ENCODE data around the gene TWIST2.

Gene TWIST2

DNA sequence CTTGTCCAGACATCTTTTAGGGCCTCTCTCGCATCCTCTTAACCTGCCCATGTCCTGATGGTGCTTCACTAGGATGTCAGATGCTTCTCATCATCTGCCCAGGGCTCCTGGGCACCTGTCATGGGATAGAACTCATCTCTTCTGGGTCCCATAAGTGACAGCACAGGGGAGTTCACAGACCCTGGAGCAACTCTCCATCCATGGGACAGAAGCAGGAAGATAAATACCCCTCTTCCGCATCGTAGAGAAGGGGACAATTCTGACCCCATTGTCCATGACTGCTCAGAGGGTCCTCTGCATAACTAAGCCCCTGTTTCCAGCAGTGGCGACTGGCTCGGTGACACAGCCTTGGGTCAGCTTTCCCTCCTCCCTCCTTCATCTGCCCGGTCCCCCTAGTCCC, 82.3 kb downstream of the TWIST2 start:
- in situ Hi-C loops (cut with HindIII; ENCODE audit: low sequenced_read_pairs): no loop called here

DNA sequence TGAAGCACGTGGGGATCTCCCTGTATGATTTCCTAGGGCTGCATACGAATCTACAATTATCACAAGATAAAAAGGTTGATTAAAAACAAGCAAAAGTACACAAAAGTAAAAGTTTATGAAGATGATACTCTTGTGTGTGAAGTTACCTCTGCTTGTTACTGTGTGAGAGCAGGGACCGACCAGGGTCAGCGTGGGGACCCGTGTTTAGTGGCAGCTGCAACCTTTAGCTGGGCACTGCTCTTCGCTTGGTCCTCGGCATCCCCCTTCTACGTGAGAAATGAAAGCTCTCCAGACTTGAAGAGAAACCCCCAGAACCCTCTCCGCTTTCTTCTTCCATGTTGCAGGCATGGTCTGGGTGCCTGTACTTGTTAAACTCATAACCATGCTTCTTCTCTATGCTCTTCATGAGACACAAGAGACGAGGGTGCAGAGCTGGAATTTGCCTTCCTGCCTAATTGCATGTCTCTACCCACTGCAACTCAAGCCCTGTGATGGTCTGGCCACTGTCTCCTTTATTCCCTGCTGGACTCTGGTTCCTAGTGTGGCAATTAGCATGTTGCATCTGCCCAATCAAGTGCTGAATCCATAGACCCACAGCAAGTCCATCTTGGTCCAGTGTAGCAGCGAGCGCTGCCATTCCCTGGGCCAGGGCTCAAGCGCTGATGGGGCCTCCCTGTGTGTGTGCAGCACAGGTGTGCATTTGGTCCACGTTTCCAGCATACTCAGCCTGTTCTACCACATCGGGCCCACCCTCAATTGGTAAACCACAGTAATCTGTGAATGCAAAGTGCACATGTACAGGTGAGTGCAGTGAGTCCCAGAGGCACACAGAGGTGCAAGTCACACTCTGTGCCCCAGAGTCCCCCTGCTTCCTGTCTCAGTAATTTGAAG, 88.5 kb downstream of the TWIST2 start:
- in situ Hi-C loops (cut with HindIII; ENCODE audit: low sequenced_read_pairs): no loop called here

DNA sequence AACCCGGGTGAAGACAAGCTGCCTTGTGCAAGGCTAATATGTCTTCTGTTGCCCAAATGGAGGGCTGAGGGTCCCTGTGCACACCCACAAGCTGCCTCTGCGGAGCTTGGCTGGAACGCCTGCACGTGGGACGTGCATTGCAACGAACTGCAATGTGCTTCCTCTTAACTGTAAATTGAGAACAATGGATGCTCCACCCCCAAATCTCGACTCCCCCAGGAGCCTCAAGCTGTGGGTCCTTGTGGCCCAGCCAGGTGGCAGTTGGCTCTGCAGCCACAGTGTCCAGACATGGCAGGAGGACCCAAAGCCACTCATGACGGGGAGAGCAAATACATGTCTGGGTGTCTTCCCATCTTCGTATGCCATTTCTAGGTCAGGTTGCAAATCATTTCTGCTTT, 90.1 kb downstream of the TWIST2 start:
- in situ Hi-C loops (cut with HindIII; ENCODE audit: low sequenced_read_pairs): no loop called here

DNA sequence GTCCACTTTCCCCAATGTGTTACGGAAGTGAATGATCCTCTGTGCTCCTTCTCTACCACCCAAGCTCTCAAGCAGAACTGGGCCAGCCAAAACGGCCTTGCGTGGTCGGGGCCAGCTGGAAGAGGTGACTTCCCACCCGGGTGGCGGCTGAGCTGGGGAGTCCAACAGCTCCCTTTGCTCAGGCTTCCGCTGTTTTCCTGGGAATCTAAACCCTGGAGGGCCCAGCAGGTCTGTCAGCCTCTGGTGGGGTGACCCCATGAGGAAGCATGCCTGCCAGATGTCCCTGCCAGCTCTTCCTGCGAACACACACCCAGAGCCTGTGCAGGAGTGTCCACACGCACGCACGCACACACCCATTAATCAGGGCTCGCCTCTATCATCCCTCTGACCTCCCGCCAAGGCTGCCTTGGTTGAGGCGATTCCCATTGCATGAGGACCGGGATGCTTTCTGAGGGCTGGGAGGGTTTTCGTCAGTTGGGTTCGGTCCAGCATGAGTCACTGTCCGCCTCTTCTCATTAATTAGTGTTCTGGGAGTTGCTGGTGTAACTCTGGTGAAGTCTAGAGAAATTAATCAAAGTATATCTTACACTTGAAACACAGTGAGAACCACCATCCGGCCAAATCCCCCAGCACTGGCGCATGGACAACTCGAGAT, 90.6 kb downstream of the TWIST2 start:
- in situ Hi-C loops (cut with HindIII; ENCODE audit: low sequenced_read_pairs): no loop called here

DNA sequence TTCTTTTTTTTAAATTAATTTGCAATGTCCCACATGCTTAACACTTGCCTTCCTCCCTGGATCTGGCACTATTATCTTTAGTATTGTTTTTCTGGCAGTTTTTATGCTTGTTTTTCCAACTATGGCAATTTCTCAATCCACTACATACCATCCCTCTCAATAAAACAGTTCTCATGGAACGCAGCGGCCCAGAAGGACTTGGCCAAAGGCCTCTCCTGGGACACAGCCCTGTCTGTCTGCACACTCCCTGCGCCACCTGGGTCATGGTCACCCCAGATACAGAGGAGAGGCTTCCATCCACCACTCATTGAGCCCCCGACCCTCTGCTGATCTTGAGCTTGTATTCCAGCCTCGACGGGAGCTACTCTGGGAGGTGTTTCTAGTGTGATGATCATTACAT, 91.2 kb downstream of the TWIST2 start:
- in situ Hi-C loops (cut with HindIII; ENCODE audit: low sequenced_read_pairs): no loop called here

DNA sequence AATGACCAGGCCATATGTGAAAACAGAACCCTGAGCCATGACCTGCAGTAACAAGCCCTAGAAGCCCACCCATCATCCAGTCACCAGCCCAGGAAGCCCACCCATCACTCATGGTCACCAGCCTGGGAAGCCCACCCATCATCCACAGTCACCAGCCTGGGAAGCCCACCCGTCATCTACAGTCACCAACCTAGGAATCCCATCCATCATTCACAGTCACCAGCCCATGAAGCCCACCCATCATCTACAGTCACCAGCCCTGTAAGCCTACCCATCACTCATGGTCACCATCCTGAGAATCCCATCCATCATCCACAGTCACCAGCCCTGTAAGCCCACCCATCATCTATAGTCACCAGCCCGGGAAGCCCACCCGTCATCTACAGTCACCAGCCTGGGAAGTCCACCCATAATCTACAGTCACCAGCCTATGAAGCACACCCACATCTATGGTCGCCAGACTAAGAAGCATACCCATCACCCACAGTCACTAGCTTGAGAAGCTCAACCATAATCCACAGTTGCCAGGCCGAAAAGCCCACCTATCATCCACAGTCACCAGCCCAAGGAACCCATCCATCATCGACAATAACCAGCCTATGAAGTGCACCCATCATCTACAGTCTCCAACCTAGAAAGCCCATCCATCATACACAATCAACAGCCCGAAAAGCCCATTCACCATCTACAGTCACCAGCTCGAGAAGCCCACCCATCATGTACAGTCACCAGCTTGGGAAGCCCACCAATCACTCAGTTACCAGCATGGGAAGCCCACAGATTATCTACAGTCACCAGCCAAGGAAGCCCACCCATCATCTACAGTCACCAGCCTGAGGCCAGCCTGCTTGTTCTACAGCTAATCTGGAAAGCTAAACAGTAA, 91.9 kb downstream of the TWIST2 start:
- in situ Hi-C loops (cut with HindIII; ENCODE audit: low sequenced_read_pairs): no loop called here

DNA sequence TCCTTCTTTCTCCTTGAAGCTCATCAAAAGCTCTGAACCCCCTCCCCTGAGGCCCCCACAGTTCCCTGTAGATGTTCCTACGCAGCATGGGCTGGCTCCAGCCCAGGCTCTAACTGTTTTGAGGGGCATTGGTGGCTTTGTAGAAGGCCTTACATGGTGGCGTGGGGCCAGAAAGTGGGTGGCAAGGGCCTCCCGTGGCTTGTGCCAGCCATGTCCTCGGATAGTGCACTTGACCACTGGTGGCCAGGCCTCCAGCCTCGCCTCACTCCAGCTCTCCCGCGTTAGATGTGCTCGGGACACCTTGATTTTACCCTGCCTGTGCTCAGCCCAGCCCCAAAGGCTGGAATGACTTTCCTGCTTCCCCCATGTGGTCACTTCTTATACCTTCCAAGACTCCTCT, 92.9 kb downstream of the TWIST2 start:
- in situ Hi-C loops (cut with HindIII; ENCODE audit: low sequenced_read_pairs): no loop called here

DNA sequence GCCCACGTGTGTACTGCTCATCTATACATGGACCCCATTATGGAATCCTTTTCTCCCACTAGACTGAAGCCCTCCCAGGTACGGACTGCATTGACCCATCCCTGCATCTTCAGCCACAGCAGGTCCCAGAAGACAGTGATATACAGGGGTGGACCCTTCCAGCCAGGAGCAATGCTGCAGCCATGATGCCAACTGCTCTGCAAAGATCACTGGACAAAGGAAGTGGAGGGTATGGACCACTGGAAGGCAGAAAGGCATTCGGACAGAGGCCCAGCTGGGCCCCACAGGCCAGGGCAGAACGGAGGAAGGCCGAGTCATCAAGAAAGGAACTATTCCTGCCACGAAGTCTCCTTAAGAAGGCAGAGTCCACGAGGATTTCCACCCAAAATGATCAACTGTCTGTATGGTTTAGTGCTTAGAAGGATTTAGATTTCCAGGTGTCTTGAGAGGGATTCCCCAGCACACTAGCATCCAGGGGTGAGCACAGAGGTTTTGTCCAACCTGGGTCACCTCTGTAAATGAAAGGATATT, 93.4 kb downstream of the TWIST2 start:
- in situ Hi-C loops (cut with HindIII; ENCODE audit: low sequenced_read_pairs): no loop called here

DNA sequence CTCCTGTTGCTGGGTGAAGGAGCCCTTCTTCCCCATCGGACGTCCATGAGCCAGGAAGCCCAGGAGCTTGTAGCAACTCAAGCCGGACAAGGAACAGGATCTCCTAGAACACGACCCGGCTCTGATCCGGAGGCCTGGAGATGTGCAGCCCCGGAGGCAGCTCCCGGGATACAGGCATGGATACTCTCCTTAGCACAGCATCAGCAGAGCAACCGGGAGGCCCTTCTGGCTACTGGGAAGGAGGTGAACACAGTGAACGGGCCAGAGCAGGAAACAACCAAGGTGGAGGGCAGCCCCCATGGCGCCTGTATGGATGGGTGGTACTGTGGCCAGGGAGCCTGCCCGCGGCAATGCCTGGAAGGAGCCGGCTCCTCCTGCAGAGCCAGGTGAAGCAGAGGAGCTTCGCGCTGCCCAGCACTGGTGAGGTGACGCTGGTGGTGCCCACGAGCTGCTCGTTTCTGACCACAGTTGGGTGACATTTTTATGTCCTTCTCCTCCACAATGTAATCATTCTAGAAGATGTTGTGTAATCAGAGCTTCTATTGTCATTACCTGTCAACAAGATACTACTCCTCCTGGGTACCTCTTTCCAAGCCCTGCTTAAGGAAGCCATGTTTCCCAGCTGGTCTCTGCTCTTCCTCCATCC, 94.3 kb downstream of the TWIST2 start:
- in situ Hi-C loops (cut with HindIII; ENCODE audit: low sequenced_read_pairs): no loop called here

DNA sequence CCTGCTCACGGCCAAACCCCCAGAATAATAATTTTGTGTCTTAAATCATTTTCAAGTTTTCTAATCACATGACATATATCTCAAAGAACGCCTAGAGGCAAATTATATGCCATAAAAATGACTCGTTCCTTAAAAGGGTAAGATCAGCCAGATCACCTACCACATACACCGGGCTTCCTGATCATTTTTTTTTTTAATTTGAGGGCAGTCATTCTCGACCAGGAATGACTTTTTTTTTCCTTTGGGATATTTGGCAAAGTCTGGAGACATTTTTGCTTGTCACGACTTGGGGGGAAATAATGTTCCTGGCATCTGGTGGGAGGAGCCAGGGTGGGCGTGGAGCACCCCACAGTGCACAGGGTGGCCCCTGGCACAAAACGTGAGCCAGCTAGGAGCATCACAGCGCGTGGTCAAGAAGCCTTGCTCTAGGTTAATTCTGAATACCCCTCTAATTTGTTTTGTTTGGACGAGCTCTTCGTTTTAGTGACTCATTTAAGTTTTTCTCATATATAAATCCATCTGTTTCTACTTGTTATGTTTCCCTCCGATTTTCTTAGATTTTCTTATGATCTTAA, 94.9 kb downstream of the TWIST2 start:
- in situ Hi-C loops (cut with HindIII; ENCODE audit: low sequenced_read_pairs): no loop called here

DNA sequence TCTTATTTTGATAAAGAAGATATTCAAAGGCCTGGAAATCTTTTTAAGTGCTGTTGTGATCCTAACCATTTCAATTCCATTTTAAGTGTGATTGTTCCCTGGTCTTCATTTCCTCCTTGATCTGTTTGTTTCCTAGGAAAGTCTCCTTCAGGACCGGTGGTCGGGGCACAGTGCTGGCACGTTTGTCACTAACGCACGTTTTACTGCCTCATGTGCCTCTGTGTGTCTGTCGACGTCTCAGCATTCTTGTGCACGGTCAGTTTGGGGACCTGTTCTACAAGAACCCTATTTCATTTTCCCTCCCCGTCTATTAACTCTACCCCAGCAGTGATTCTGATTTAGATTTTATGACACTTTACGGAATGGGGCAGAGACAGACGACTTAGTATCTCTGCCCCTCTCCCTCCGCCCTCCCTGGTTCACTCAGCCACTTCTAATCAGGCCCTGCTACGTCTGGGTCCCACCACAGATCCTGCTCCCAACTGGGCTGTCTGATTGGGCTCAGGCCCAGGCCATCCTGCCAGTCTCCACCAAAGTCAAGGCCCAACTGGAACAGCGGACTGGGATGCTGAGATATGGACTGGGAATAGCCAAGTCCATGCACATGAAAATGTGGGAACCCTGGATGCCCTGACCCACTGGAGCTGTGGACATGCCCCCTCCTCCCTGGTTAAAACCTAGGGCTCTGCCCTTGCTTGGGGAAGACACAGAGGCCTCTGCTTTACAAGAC, 95.6 kb downstream of the TWIST2 start:
- in situ Hi-C loops (cut with HindIII; ENCODE audit: low sequenced_read_pairs): no loop called here

DNA sequence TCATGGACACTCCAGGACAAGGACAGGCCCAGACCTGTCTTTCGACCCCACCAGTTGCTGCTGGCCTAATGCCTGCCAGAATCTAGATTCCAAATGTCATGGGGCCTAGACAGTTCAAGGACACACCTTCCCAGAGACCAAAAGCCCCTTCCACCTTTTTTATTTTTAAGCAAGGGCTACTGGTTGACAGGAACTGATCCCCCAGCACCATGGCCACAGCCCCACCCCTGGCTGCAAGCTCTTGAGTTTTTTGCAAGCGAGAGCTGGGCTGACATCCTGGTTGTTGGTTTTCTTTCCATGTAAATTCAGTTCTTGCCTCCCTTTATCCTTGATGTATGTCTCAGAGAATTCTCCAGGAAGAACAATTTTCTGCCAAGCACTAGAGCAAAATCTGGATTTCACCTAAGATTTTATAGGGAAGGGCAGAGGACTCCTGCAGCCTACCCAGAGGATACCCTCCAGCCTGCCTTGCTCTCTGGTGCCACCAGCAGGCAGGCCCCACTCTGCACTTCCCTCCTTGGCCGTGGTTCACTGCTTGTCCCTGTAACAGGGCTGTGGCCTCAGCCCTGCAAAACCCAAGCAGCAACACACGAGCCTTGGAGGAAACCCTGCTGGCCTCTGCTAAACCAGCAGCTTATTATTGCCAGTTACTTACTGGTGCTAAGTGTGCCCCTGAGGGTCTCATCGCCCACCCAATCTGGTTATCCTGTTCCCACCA, 97.7 kb downstream of the TWIST2 start:
- in situ Hi-C loops (cut with HindIII; ENCODE audit: low sequenced_read_pairs): no loop called here

DNA sequence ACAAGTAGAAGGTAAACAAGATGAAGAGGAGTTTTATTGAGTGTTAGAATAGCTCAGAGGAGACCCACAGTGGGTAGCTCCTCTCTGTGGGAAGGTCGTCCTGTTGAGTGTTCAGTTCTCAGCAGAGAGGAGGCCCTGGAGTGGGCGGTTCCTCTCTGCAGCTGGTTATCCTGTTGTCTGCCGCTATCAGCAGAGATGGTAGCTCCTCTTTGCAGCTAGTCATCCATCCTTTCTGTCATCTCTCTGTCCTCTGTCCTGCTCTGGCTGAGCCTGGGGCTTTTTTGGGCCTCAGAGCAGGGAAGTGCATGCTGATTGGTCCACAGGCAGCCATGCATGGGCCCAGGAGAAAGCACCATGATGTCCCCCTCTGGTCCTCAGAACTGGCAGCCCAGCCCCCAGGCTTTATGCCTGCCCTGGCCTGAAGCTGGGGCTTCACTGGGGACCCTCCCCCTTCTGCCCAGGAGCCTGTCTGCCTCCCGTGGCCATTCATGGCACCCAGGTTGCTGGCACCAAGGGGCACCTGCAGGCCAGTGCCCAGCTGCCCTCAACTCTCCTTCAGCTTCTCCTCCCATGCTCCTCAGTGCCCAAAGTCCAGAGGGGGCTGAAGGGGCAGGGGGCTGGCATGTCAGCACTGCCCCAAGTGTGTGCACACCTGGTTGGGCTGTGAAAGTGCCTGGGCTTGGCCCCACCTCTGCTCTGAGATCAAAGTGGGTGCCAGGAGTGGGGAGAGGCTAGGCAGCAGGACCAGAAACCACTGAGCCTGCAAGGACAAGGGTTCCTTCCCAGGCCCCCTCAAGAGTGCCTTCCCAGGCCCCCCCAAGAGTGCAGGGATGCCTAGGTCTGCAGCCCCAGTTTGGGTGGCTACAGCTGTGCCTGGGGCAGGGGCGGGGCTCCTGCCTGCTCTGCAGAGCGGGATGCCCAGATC, 98.7 kb downstream of the TWIST2 start:
- in situ Hi-C loops (cut with HindIII; ENCODE audit: low sequenced_read_pairs): no loop called here

DNA sequence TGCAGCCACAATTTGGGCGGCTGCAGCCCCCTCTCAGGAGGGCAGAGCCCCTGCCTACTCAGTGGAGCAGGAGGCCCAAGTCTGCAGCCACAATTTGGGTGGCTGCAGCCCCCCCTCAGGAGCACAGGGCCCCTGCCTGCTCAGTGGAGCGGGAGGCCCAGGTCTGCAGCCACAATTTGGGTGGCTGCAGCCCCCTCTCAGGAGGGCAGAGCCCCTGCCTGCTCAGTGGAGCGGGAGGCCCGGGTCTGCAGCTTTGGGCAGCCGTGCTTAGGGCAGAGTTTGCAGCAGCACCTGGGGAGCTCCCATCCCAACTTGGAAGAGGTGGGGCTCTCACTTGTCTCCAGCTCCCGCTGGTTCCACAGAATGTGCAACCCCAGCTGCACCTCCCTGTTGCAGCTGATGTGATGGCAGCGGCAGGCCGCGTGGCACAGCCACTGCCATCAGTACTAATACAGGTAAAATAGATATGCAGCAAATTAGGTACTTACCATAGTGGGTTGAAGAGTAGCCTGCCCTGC, 99.4 kb downstream of the TWIST2 start:
- in situ Hi-C loops (cut with HindIII; ENCODE audit: low sequenced_read_pairs): no loop called here

DNA sequence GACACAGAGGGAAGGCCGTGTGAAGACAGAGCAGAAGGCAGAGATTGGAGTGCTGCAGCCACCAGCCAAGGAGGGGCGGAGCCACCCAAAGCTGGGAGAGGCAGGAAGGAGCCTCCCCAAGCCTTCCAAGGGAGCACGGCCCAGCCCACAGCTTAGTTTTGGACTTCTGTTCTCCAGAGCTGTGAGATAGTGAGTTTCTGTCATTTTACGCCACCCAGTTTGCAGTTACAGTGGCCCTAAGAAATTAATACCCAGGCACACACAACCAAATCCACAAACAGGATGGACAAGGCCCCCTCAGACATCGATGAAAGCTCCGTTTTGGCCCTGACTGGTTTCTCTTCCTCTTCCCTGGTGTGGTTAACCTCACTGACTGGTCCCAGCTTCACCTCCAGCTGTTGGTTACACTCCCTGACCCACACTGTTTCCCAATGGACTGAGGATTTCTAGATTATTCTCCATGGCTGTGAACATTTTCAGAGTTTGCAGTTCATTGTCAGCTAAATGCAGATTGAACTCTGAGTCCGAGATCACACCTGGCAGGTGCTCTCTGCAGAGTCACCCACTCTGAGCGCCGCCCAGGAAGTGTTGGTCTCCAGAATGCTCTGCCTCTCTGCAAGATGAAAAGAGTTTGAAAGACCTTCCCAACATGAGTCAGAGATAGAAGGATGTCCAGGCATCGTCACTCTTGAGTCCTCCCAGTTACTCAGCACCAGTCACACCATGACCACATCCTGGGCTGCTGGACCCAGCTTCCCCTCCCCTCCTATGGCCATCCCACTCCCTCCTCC, 100.2 kb downstream of the TWIST2 start:
- in situ Hi-C loops (cut with HindIII; ENCODE audit: low sequenced_read_pairs): no loop called here

DNA sequence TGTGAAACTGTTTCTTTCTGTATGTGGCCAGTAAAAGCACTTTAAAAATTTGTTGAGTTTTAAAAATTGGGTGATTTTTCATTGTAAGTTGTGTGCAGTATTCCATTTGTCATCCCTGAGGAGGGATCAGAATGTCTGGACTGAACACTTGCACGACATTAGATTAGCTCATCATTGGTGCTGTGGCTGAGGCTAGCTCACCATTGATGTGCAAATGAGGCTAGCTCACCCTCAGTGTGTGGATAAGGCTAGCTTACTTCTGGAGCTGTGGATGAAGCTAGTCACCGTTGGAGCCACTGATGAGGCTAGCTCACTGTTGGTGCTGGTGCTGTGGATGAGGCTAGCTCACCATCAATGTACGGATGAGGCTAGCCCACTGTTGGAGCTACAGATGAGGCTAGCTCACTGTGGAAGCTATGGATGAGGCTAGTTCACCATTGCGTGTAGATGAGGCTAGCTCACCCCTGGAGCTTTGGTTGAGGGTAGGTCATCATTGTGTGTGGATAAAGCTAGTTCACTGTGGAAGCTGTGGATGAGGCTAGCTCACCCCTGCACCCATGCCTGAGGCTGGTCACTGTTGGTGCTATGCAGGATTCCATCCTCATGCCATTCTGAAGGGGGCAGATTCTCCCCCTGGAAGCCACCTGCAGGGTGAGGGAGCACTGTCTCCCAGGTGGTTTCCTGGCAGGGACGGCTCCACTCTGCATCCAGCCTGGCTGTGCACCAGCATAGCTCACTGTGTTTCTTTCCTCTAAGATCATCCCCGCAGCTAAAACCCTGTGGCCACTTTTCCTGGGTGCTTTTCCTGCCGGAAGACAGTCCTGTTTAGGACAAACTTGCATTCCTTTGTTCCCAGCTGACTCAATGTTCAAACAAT, 101.1 kb downstream of the TWIST2 start:
- in situ Hi-C loops (cut with HindIII; ENCODE audit: low sequenced_read_pairs): no loop called here

Measured in endothelial cell of hepatic sinusoid (primary cell).